ENCODE results near the gene PLXNB2.

PLXNB2 gene

DNA sequence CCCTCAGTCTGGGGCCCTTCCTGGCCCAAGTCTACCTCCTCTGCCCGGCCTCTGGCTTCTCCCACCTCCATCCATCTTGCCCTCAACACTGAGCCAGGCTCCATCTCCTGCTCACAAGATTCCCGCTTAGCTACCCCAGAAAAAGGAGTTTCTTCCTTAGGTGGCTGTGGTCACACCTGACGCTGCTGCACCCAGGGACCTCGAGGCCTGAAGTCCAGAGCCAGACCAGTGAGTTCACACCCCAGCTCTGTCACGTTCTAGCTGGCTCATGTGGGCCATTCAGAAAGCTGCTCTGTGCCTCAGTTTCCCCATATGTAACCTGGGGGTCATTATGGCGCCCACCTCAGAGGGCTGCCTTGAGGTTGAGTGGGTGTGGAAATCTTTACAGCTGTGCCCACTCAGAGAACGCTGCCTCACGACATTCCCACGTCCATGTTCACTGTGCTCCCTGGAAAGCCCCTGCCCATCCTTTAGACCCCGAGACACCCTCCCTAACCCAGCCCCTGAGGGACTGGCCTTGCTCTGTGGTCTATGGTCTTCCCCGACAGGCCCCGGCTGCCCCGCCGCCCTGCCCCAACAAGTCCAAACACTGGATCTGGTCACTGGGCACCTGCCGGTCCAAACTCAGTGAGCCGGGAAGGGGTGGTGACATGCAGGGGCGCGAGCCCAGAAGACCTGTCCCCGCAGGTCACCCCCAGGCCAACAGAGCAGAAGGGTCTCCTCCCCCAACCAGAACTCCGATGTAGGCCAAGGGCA lies 9.8 kb downstream of the PLXNB2 start:
- DNase-seq, result no peak

DNA sequence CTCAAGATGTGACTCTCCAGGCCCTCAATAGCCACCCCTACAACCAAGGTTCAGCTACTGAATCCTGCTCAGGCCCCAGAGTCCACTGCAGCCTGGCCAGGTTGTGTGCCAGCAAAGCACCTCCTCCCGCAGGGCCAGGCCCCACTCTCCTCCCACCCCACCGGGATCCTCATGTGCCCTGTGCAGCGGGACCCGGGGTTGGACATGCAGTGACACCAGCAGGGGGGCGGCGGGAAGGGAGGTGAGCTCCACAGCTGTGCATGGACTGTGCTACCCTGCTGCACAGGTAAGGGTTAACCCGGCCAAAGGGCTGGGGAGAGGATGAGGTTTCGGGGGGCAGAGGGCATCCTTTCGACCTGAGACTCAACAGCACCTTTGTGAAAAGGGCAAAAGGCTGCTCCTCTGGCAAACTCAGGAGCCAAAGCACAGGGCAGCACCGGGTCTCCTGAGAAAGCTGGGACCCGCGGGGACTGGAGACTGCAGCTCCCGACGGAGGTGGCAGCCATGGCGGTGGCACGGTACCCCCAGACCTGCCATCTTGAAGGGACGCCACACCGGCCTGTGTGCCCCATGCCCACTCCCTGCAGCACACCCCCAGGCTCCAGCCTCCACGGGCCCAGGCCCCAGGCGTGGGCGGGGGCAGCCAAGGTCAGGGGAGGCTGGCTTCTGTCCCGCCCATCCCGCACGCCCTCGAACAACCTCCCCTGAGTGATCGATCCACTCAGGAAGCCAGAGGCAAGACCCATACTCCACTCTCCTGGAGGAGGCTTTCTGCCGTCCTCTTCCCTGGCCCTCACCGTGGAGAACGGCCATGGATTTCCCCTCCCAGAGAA lies 10.6 kb downstream of the PLXNB2 start:
- no peak for DNase-seq

DNA sequence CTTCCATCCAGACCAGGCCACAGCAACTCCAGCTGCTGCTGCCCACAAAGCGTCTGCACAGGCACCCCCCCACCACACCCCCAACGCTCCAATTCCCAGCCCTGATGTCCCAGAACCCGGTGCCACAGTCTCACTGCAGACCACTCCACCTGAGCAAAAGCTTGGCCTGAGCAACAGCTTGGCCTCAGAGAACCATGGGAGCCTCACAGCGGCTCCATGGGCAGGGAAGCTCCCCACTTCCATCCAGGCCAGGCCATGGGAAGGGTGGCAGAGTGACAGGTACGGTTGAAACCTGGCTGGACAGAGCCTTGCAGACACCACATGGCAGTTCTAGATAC lies 13.2 kb downstream of the PLXNB2 start:
- DNase-seq, result no peak

DNA sequence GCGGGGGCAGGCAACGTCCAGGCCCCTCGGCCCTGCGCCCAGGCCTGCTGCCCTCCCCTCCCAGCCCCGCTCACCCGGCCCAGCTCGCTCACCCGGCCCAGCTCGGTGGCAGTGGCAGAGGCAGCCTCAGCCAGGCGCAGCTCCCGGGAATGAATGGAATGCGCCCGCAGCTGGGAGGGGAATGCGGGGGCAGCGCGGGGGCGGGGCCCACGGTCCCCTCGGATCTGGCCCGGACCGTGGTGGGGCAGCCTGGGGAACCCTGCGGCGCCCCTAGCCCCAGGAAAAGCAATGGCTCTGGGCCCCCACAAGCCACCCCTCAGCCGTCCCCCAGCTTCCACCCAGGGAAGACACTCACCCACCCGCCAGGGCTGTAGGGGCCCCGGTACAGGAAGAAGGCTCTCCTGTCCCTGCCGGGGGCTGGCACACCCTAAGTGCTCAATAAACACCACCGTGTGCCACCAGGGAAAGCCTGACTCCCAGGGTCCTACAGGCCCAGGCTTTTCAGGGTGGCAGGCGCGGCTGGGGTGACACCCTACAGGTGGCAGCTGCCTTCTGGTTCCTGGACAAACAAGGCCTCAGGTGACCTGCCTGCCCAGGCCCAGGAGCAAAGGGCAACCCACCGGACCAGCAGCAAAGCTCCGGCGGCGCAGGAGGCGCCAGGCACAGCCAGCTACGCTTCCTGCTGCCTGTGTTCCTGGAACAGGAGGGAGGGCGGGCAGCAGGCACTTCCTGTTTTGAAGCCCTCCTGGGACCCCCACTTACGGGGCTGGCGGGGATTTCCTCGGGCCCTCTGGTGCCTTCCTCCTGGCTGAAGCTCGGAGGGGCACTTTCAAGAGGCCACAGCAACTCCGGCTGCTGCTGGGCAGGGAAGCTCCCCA lies 13.8 kb downstream of the PLXNB2 start:
- no peak for DNase-seq

DNA sequence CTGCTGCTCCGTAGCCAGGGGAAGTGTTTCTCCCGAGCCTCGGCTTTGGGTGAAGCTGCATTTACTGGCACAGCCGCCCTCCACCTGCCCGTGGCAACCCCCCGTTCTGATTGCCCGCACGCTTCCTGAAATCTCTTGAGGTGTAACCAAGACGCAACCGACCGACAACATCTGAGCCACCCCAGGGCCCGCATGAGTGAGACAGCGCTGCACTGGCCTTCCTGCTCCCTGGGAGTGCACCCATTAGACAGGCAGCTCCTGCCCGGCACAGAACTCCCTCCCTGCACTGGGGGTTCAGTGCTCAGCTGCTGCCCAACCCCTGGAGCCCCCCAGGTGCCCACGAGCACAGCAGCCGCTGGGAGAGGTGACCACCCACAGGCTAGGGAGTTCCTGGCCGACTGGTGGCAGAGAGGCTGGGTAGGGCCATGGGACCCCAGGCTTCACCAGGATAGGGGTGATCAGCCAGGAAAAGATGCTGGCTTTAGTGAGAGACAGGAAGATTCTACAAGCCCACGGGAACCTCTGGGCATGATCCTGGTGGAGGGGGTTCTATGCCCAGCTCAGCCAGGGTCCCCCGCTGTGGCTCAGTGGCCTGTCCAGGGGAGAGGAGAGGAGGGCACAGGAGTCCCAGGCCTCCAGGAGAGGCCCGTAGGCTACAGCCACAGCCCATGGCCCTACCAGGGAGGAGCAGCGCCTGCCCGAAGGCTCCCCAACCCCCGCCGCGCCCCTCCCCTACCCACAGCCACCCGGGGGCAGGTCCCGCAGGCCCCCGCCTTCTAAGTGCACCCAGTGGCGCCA lies 14.6 kb downstream of the PLXNB2 start:
- DNase-seq, result no peak

DNA sequence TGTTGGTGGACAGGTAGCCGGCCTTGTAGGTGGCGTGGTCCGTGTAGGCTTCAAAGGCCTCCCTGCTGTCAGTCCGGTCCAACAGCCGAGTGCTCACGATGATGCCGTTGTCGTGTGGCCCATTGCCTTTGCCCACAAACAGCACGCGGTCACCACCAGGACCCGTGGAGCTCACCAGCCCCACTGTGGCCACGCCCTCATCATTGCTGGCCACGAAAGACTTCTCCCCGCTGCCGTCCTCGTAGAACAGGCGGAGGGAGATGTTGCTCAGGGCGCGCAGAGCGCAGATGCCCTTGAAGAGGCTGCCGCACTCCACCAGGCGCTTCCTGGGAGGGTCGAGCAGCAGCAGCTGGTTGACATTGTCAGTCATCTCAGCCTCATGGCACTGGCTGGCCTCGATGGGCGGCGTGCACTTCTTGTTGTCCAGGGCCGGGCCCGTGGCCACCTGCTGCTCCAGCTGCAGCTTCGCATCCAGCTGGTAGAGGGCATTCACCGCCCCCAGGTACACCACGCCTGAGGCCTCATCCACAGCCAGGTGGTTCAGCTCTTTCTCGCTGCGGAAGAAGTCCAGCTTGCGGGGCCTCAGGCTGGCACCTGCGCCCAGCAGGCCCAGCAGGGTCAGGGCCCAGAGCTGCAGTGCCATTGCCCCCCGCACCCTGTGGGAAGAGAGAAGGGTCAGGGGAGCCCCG lies 17.4 kb downstream of the PLXNB2 start:
- DNase-seq, result no peak

DNA sequence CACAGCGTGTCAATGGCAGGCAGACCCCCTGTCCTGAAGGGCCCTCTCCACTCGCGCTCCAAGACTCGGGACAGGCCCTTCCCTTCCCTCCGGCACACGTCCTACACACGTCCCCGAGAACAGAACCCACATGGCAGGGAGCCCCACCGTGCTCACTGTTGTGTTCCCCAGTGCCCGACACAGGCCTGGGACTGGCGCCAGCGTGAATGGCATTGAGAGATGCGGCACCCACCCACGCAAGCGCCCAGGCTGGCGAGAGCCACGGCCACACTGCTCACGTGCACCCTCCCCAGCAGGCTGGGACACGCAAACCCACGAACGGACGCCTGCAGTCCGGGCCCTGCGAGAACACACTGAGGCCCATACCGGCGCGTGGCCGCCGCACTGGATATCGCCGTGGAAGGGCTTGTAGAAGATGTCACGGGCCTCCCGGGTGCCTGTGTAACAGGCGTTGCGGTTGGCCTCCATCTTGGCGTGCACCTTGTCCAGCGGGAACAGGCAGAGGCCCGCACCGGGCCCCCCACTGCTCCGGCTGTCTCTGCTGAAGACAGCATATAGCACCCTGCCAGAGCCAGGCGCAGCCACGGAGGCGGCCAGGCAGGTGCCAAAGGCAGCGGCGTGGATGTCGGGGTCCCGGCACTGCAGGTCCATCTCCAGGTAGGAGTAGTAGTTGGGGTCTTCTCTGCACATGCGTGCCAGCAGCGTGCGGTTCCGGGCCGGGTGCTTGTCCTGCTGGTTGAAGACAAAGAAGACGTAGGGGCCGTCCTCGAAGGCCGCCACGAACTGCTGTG lies 18.1 kb downstream of the PLXNB2 start:
- DNase-seq, result no peak

DNA sequence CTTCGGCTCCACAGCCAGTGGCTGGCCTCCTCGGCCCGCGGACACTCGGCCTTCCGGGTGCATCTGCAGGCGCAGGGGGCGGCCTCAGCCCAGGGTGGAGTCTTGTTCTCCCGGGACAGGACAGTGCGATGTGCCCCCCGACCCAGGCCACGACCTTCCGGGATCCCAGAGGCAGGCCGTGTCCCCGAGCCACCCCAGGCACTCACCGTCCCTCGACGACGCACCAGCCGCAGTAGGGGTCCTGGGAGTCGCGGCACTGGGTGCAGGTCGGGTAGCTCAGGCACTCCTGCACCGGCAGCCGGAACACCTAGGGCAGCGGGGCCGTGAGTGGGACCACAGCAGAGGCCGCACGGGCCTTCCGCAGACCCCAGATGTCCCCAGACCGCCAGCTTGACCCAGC lies 19.7 kb downstream of the PLXNB2 start:
- no peak for DNase-seq

DNA sequence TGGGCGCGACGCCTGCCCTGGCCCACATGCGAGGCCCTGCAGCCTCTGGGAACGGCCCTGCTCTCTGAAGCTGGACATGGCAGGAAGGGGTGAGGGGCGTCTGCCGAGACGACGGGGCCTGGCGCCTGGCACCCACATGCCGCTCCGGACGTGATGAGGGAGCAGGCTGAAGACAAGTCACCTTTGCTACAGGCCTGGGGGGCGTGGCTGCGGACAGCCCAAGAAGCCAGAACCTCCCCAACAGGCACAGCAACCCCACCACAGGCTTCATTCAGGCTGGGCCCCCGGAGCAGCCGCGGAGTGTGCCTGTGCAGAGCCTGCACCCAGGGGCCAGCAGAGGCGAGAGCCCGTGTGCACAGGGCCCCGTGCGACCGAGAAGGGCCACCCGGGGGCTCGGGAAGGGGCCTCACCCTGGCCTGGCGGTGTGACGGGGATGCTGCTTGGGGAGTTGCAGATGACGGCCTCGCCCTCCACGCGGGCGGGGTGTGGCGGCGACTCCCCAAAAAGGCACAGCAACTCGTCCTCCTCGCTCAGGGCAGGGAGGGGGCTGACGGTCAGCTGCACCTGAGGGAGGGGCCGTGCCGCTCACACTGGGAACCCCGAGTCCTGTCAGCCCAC lies 20.6 kb downstream of the PLXNB2 start:
- no peak for DNase-seq

DNA sequence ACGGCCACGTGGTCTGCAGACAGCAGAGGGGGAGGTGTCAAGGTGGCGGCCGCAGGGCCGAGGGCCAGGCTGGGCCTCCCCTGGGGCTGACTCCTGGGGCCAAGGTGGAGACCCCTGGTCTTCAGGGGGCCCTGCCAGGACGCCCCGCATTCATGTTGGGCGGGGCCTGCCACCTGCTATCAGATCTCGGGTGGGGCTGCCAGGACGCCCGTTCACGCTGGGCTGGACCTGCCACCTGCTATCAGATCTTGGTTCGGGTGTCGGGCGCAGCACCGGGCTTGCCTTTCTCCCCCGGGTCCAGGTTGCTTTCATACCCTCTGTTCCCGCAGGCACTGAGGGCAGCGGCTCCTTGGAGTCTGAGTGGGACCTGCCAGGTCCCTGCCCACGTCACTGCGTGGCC lies 21.2 kb downstream of the PLXNB2 start:
- no peak for DNase-seq

DNA sequence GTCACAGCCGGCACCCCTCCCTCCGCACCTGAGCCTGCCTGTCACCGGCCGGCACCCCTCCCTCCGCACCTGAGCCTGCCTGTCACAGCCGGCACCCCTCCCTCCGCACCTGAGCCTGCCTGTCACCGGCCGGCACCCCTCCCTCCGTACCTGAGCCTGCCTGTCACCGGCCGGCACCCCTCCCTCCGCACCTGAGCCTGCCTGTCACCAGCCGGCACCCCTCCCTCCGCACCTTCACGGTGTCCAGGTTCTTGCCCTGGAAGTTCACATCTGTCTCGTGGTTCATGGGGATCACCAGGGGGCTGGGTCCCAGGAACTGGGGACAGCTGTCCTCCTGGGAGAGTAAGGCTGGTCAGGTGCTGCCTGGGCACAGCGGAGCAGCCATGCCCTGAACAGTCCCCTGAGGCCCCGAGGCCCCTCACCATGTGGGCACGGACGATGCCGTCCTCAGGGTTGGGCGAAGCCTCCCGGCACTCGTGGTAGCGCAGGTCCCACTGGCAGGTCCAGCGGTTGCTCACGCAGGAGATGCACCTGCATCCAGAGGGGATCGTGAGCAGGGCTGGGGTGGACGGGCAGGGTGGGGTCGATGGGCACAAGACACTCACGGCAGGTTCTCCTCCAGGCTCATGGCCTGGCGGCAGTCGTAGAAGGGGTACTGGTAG lies 21.7 kb downstream of the PLXNB2 start:
- no peak for DNase-seq

DNA sequence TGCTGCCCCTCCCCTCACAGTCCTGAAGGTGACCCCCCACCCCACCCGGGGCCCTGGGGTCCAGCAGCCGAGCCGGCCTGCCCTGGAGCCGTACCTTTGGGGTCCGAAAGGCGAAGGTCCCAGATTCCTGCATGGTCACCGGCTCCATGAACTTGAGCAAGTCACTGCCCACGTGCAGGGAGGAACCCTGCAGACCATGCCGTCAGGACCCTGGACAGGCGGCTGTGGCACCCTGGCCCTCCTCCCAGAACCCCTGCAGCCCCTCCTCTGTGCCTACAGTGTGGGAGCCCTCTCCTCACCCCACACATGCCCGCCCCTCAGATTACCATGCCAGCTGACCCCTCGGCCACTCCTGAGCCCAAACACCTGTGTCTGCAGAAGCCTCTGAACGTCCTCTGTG lies 23.0 kb downstream of the PLXNB2 start:
- no peak for DNase-seq

DNA sequence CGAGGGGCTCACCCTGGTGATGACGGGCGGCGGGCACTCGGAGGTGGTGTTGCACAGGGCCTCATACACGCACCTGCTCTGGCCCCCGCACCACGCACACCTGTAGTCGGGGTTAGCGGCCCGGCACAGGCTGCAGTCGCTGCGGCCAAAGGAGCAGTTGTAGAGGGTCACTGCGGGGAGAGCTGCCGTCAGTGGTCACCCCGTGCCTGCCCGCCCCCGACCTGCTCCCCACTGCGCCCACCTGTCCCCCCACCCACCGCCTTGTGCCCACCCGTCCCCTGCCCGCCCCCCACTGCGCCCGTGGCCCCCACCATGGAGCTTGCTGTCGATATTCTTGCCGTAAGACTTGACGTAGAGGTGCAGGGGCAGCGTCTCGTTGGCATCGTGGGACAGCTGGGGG lies 23.6 kb downstream of the PLXNB2 start:
- DNase-seq, result no peak

DNA sequence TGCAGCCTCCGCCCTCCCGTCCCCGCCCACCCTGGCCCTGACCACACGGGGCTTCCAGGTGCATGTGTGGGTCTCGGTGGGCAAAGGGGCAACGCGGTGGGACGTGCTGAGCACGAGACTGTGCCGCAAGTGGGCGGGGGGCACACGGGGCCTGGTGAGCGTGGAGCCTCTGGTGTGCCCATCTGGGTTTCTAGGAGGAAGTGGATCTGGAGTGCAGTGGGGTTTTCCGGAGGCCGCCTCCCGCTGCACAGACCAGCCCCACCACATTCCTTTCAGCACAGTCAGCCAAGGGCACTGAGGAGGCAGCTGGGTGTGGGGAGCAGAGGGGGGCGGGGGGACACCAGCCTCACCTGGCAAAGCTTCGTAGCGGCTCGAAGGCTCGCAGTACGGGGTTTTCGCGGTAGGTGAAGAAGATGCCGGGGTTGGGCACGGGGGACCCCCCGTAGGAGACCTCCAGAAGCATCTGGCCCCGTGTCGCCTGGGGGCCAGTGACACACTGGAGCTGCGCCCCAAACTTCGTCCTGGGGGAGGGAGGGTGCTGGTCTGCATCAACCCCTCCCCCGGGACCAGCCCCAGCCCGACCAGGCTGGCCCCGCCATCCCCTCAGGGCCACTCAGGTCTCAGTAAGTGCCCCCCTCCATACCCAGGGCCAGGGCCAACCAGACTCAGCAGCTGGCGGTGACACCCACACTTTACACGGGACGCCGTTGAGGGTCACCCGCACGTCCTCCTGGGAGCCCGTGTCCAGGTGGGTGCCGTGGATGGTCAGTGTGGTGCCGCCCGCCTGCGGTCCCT lies 24.9 kb downstream of the PLXNB2 start:
- no peak for DNase-seq

DNA sequence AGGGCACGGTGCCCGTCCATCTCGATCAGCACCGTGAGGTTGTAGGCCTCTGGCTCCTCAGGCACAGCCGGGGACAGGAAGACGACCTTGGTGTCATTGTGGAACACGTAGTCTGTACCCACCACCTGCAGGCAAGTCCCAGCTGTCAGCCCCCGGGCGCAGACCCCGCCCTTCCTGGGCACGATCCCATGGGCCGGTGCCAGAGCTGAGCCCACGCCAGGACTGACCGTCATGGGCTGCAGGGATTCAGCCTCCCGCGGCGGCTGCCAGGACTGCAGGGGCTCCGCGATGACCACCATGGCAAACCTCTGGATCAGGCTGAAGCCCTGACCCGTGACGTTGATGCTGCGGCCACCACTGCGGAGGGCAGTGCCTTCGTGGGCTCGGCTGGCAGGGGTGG lies 25.5 kb downstream of the PLXNB2 start:
- DNase-seq, result no peak

DNA sequence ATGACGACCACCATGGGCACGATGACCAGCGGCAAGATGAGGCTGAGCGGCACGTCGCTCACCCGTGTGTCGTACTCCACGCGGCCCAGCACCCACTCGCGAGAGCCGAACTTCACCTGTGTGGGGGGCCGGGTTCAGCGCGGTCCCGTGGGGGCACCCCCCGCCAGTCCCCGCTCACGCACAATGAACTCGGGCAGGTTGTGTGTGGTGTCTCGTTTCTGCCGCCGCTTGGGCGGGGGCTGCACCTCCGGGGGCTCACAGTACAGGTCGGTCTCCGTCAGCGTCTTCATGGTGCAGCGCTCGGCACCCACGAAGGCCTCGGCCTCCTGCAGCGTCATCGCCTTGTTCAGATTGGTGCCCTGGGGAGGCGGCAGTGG lies 26.1 kb downstream of the PLXNB2 start:
- DNase-seq, result no peak

DNA sequence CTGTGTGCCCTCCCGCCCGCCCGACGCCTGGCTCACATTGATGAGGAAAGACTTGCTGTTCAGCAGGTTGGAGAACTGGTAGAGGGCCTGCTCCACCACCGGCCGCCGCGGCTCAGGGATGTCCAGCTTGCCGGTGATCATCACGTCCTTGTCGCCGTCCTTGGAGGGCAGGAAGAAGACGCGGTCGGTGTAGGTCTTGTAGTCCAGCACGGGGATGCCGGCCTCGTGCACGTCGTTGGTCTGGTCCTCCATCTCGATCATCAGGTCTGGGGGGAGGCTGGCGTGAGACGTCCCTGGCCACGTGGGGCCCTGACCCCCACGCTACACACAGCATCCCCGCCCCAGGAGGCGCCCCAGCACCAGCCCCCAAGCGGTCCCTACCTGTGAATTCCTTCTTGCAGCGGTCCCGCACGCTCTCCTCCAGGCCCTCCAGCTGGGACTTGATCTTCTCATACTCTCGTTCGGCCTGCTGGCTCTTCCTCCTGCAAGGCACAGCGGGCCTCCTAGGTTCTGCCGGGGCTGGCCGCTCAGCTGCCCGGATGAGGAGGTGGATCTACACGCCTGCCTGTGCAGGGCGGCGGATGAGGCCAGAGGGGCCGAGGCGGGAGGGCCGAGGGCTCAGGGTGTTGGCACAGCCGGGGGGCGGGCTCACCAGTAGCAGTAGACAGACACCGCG lies 26.6 kb downstream of the PLXNB2 start:
- DNase-seq, result no peak

DNA sequence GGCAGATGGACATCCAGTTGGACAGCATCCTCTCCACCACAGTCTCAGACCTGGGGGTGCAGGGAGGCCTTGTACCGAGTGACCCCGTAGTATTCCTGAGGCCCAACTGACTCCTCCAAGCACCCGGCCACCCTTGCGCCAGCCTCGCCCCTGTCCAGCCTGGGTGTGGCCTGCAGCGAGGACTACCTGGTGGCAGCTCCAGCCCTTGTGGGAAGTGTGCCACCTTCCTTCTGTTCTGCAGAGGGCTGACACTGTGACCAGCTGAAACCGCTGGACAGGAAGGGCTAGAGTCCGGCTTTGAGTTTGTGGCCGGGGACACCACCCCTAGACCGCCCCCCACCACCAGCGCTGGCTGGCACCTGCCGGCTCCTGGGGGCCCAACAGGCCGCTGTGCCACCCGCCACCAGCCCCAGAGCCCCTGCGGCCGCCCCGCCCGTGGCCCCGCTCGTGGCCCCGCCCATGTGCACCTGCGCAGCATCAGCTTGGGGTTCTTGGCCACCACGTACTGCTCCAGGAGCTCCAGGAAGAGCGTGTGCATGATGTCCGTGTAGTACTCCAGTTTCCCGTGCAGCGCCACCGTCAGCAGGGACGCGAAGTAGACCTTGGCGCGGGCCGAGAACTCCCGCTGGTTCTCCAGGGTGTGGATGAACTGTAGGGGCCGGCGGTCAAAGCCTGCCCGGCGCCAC lies 27.3 kb downstream of the PLXNB2 start:
- DNase-seq, result no peak
